Uterine smooth muscle cell (primary cell): ENCODE measurements around the gene HS3ST5. TPM values are rescaled to one million over a fixed set of nuclear protein-coding genes. Genes with fewer than 3 reads are reported as not detected.

Source experiments
- total RNA-seq: library from RNA; depleted of rRNA; stranded (reverse); fragments of >200 nt; gene quantifications from 2 replicates; pipeline ENCODE4 v1.2.3, GENCODE V29; 2014

The HS3ST5 gene, protein sequence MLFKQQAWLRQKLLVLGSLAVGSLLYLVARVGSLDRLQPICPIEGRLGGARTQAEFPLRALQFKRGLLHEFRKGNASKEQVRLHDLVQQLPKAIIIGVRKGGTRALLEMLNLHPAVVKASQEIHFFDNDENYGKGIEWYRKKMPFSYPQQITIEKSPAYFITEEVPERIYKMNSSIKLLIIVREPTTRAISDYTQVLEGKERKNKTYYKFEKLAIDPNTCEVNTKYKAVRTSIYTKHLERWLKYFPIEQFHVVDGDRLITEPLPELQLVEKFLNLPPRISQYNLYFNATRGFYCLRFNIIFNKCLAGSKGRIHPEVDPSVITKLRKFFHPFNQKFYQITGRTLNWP
- total RNA-seq: 1.2 and 2.0 TPM in 2 replicates

DNA sequence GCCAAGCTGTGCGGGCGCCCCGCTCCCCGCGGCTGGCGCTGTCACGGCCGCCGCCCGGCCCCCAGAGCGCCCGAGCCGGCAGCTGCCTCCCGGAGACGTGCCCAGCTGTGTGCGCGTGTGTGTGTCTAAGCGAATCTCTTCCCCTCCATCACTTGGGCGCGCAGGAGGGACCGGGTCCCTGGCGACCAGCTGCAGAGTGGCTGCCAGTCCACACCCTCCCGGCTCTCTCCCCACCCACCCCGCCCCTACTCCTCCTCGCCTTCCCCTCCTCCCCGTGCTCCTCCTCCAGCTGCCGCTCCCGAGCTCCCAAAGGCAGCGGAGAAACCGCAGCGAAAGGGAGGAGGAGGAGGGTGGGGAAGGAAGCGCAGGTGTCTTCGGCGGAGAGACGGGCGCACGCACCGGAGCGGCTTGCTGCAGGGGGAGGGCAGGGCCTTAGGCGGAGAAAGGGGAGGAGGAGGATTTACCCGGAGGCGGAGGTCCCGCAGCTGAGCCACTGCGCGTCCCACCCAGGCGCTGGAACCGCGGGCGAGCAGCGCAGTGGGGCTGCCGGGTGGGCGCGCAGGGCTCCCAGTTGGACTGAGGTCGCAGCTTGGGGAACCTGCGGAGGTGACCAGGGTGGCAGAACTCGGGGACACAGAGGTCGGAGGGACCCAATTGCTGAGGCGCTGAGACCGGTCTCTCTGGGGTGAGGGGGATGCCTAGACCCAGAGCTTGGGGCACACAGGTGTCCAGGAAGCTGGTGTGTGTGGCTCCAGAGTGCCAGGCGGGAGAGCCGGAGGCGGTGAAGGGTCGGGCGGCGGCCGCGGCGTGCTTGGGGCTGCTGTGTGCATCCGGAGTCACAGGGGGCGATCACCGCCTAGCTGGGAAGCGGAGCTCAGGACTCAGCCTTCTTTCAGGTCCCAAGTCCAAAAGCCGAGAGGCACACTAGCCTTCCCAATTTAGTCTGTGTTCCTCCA lies at the start of gene HS3ST5:
Gene HS3ST5, minus strand, starts transcription at position 198 of the 956 bp plus-strand sequence. CDS start 280,178 bp downstream, outside the sequence.

